HepG2 (cell line): ENCODE data around the gene LMTK2. TPM values are rescaled to one million over a fixed set of nuclear protein-coding genes. Genes with fewer than 3 reads are reported as not detected.
A peak's percentile ranks its signal among the peaks of the same experiment; 100 is the strongest.

ENCODE experiments used
- AKNA ChIP-seq: sonication (generic); formaldehyde crosslinking; IDR thresholded peaks from 2 replicates; pipeline ENCODE4 v1.4.0; 2020; ENCODE audit warnings: missing genetic modification reagents, borderline replicate concordance
- DDIT3 ChIP-seq: sonication (generic); formaldehyde crosslinking; IDR thresholded peaks from 2 replicates; pipeline ENCODE4 v1.4.0; 2020; ENCODE audit warnings: mild to moderate bottlenecking, missing genetic modification reagents
- E2F5 ChIP-seq: sonication (generic); formaldehyde crosslinking; conservative IDR thresholded peaks from 2 replicates; pipeline ENCODE4 v1.4.0; 2020; ENCODE audit warnings: missing genetic modification reagents
- FOXK1 ChIP-seq: sonication (generic); formaldehyde crosslinking; IDR thresholded peaks from 2 replicates; pipeline ENCODE4 v1.4.0; 2020; ENCODE audit warnings: low read depth, missing genetic modification reagents, borderline replicate concordance
- FOXM1 ChIP-seq: sonication (generic); formaldehyde crosslinking; IDR thresholded peaks from 2 replicates; pipeline ENCODE4 v1.5.0; 2020; ENCODE audit warnings: missing genetic modification reagents
- HHEX ChIP-seq: IDR thresholded peaks from 2 replicates; pipeline ENCODE4 v1.6.1; 2016; ENCODE audit warnings: control low read depth
- HNF4G ChIP-seq, 2 experiments: sonication (generic) in 1 of 2; formaldehyde crosslinking in 1 of 2; IDR thresholded peaks; 2 replicates each; pipeline versions ENCODE4 v1.4.0 to v1.6.1; 2011 to 2020; ENCODE audit warnings: borderline replicate concordance in 2 of 2, low read depth in 2 of 2, mild to moderate bottlenecking in 2 of 2, low read length in 1 of 2, missing genetic modification reagents in 1 of 2, moderate library complexity in 1 of 2
- HOXD1 ChIP-seq: sonication (generic); formaldehyde crosslinking; IDR thresholded peaks from 2 replicates; pipeline ENCODE4 v1.5.0; 2020; ENCODE audit warnings: missing genetic modification reagents
- MAFG ChIP-seq: sonication (generic); formaldehyde crosslinking; IDR thresholded peaks from 2 replicates; pipeline ENCODE4 v1.5.1; 2020; ENCODE audit warnings: mild to moderate bottlenecking, missing genetic modification reagents
- MYC ChIP-seq: sonication (generic); formaldehyde crosslinking; IDR thresholded peaks from 2 replicates; pipeline ENCODE4 v1.9.0; 2021; ENCODE audit warnings: missing genetic modification reagents, borderline replicate concordance
- RFX5 ChIP-seq: IDR thresholded peaks from 2 replicates; pipeline ENCODE4 v1.6.1; 2011; ENCODE audit warnings: low read depth, low read length, improper control_type of control experiment
- TEAD2 ChIP-seq: sonication (generic); formaldehyde crosslinking; IDR thresholded peaks from 2 replicates; pipeline ENCODE4 v1.9.0; 2021; ENCODE audit warnings: missing genetic modification reagents
- TRAFD1 ChIP-seq: sonication (generic); formaldehyde crosslinking; IDR thresholded peaks from 2 replicates; pipeline ENCODE4 v1.5.1; 2020; ENCODE audit warnings: missing genetic modification reagents, mild to moderate bottlenecking, borderline replicate concordance
- ZBTB42 ChIP-seq: sonication (generic); formaldehyde crosslinking; IDR thresholded peaks from 2 replicates; pipeline ENCODE4 v1.5.0; 2020; ENCODE audit warnings: mild to moderate bottlenecking, missing genetic modification reagents
- ZNF264 ChIP-seq: sonication (generic); formaldehyde crosslinking; IDR thresholded peaks from 2 replicates; pipeline ENCODE4 v1.4.0; 2020; ENCODE audit warnings: missing genetic modification reagents
- ZNF33A ChIP-seq: sonication (generic); formaldehyde crosslinking; IDR thresholded peaks from 2 replicates; pipeline ENCODE4 v1.5.1; 2020; ENCODE audit warnings: missing genetic modification reagents, mild to moderate bottlenecking, moderate library complexity, borderline replicate concordance
- ZNF552 ChIP-seq: sonication (generic); formaldehyde crosslinking; IDR thresholded peaks from 2 replicates; pipeline ENCODE4 v1.9.0; 2022; ENCODE audit warnings: missing genetic modification reagents, mild to moderate bottlenecking, borderline replicate concordance
- ZNF607 ChIP-seq: sonication (generic); formaldehyde crosslinking; IDR thresholded peaks from 2 replicates; pipeline ENCODE4 v1.5.1; 2020; ENCODE audit warnings: missing genetic modification reagents, mild to moderate bottlenecking, borderline replicate concordance
- ZNF691 ChIP-seq: sonication (generic); formaldehyde crosslinking; IDR thresholded peaks from 2 replicates; pipeline ENCODE4 v1.4.0; 2020; ENCODE audit warnings: missing genetic modification reagents, low read depth, mild to moderate bottlenecking, borderline replicate concordance
- ZNF781 ChIP-seq: sonication (generic); formaldehyde crosslinking; IDR thresholded peaks from 2 replicates; pipeline ENCODE4 v1.5.1; 2020; ENCODE audit warnings: borderline replicate concordance, mild to moderate bottlenecking, missing genetic modification reagents; ENCODE audit errors: not compliant biosample characterization
- polyA plus RNA-seq, 8 experiments: library from polyadenylated mRNA; depleted of rRNA in 3 of 8; stranded (reverse) in 7 of 8; unstranded in 1 of 8; fragments of >200 nt; fragmentation: Illumina TruSeq in 4 of 8; extraction: Trizol in 4 of 8; gene quantifications; 2 replicates each; pipeline versions ENCODE4 v1.2.1 to v1.2.3, GENCODE V29; 2011 to 2016; ENCODE audit warnings: low read depth in 4 of 8, missing spikeins in 1 of 8, mixed read lengths in 1 of 8; ENCODE audit not compliant: insufficient read depth in 1 of 8
- total RNA-seq, 5 experiments: library from RNA; depleted of rRNA; stranded (reverse); fragments of >200 nt; fragmentation: Illumina TruSeq; extraction: Trizol; gene quantifications; 2 replicates each; pipeline ENCODE4 v1.2.3, GENCODE V29; 2016; ENCODE audit warnings: low read depth in 1 of 5

Gene LMTK2
- total and polyA plus RNA-seq, 2 of the 13 experiments (the other 11 are each of a cell fraction or from before 2014, with no cell fraction given), result 9.5 to 11.7 TPM

GRCh38 chr7:98106647-98107312 is at the start of gene LMTK2 (continued):
- TF ChIP-seq AKNA (CRISPR knock-in tag) (no peak), E2F5 (CRISPR knock-in tag) (peak; percentile 81; the same call in 1 of the 2 replicates), ZNF607 (CRISPR knock-in tag) (peak; percentile 53), ZNF264 (CRISPR knock-in tag) (no peak), ZBTB42 (CRISPR knock-in tag) (no peak), HNF4G (IDR thresholded peaks at IDR 0.05; ENCODE audit: borderline replicate concordance, low read depth, low read length) (no peak), HNF4G (CRISPR knock-in tag; IDR thresholded peaks at IDR 0.05; ENCODE audit: borderline replicate concordance, low read depth) (no peak), ZNF781 (CRISPR knock-in tag) (peak; percentile 51), HHEX (CRISPR knock-in tag) (no peak), RFX5 (peak; percentile 31; the same call in 1 of the 2 replicates), FOXK1 (peak; percentile 77; the same call in 1 of the 2 replicates), MAFG (CRISPR knock-in tag) (no peak), ZNF33A (CRISPR knock-in tag) (no peak), DDIT3 (CRISPR knock-in tag) (no peak), ZNF552 (CRISPR knock-in tag) (no peak), TEAD2 (CRISPR knock-in tag) (no peak), TRAFD1 (CRISPR knock-in tag) (0 out of 2 replicates have a peak, but pooled peaks have one; percentile 34), HOXD1 (CRISPR knock-in tag) (peak; percentile 64; the same call in 1 of the 2 replicates), ZNF691 (CRISPR knock-in tag) (peak; percentile 87; the same call in 1 of the 2 replicates), MYC (CRISPR knock-in tag) (peak; percentile 63), FOXM1 (CRISPR knock-in tag) (no peak)
